Stimulated activated naive CD8-positive, alpha-beta T cell treated with anti-CD3 and anti-CD28 coated beads, Interleukin-15, amount 100 ng/mL, for 72 hours (primary cell): ENCODE results near the gene CFAP157.
"Not testable (repeated sequence)": the region's sequence is repeated elsewhere in the genome, so short reads cannot be mapped to it uniquely, and the experiment has no call there.

Experiments used
- ATAC-seq: fragments of 150-1000 bp; cut with Tn5 transposase; 2 replicates; pipeline ENCODE4 v1.10.0; 2021; ENCODE audit warnings: mild to moderate bottlenecking, moderate library complexity
- DNase-seq, 2 donors: peaks; one replicate each; pipeline ENCODE4 v3.0.0; 2021 to 2022
- H3K27ac Mint-ChIP-seq, 2 donors: one replicate each; pipeline ENCODE4 v1.8.0; 2022; ENCODE audit warnings: mild to moderate bottlenecking in 2 of 2, mixed read lengths in 2 of 2, moderate library complexity in 2 of 2
- H3K27me3 Mint-ChIP-seq: one replicate; pipeline ENCODE4 v1.8.0; 2022; ENCODE audit warnings: mixed read lengths
- H3K4me1 Mint-ChIP-seq: one replicate; pipeline ENCODE4 v1.8.0; 2022; ENCODE audit warnings: mild to moderate bottlenecking, mixed read lengths
- H3K4me3 Mint-ChIP-seq, 2 donors: one replicate each; pipeline ENCODE4 v1.8.0; 2022; ENCODE audit warnings: mild to moderate bottlenecking in 2 of 2, mixed read lengths in 2 of 2, moderate library complexity in 1 of 2
- H3K9me3 Mint-ChIP-seq, 2 donors: one replicate each; pipeline ENCODE4 v1.8.0; 2022; ENCODE audit warnings: mixed read lengths in 2 of 2

CFAP157 gene

GRCh38 chr9:127754099-127755060, 47.6 kb downstream of the CFAP157 start:
- DNase-seq (no peak), ATAC-seq (peak; percentile 60)
- no peaks in the 10 kb centered on the region for H3K9me3 Mint-ChIP-seq
- peaks cover 18% of the 10 kb centered on the region for H3K4me1 Mint-ChIP-seq
- no peak overlapping the region for H3K4me3 Mint-ChIP-seq
- H3K27me3 Mint-ChIP-seq = no peaks in the 10 kb centered on the region
- H3K27ac Mint-ChIP-seq = no peak overlapping the region

DNA sequence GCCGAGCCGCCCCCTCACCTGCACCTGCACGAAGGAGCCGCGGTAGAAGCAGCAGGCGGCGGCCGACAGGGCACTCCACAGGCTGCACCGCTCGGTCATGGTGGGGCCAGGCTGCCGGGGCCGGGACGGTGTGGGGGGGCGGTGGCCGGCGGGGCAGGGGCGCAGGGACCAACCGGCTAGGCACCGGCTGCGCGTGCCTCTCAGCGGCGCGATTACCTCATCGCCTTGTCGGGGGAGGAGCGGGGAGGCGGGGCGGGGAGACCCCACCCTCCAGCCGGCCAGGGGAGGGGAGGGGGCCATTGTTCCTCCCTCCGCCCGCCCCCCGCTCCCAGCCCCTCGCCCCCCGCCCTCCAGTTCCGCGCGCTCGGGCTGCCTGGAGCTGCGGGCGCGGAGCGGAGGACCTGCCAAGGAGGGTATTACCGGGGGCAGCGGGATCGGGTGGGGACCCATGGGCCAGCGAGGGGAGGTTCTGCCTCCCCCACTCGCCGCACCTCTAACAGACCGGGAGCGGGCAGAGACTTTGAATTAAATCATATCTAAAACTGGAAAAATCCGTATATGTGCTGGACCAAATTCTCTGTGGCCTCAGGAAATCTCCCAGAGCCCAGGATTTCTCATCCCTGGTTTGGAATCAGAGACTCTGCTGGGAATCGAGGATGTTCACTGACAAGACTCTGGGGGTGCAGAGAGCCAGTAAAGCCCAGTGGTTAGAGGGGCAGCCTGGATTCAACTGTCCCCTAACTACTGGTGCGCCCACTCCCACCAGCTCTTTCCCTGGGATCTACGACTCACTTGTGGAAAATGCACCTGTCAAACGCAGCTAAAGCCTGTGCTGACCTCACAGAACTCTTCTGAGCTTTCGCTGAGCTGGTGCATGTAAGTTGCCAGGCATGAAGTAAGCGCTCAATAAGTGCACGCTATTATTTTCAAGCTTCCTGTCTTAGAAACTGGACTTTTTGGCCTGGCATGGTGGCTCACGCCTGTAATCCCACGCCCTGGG, 48.6 kb downstream of the CFAP157 start:
- H3K4me1 Mint-ChIP-seq = peaks cover 17% of the 10 kb centered on the region
- H3K27ac Mint-ChIP-seq = peak overlapping the region in 1 of 2 donors; percentile 54
- ATAC-seq = peak; percentile 63
- no peak overlapping the region for H3K4me3 Mint-ChIP-seq
- H3K9me3 Mint-ChIP-seq = no peaks in the 10 kb centered on the region
- H3K27me3 Mint-ChIP-seq = no peaks in the 10 kb centered on the region
- no peak for DNase-seq

- no peak for ATAC-seq
- DNase-seq = no peak
Measured at GRCh38 chr9:127756233-127756632, 49.4 kb downstream of the CFAP157 start.

DNA sequence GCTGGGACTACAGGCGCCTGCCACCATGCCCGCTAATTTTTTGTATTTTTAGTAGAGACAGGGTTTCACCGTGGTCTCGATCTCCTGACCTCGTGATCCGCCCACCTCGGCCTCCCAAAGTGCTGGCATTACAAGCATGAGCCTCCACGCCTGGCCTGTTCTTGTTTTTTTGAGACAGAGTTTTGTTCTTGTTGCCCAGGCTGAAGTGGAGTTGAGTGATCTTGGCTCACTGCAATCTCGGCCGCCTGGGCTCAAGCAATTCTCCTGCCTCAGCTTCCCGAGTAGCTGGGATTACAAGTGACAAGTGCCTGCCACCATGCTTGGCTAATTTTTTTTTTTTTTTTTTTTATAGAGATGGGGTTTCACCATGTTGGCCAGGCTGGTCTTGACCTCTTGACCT, 50.0 kb downstream of the CFAP157 start:
- peak overlapping the region; percentile 65 to 71 for H3K27ac Mint-ChIP-seq
- DNase-seq, ATAC-seq, H3K4me3 Mint-ChIP-seq, H3K27me3 Mint-ChIP-seq, H3K9me3 Mint-ChIP-seq: not testable (repeated sequence)
- peaks cover 12% of the 10 kb centered on the region for H3K4me1 Mint-ChIP-seq

More at GRCh38 chr9:127756233-127756632, 49.4 kb downstream of the CFAP157 start:
- H3K4me3 Mint-ChIP-seq = no peak overlapping the region
- H3K27me3 Mint-ChIP-seq = no peaks in the 10 kb centered on the region
- peaks cover 16% of the 10 kb centered on the region for H3K4me1 Mint-ChIP-seq
- no peak overlapping the region for H3K27ac Mint-ChIP-seq
- H3K9me3 Mint-ChIP-seq = no peaks in the 10 kb centered on the region

GRCh38 chr9:127758843-127759242, 52.1 kb downstream of the CFAP157 start:
- H3K27me3 Mint-ChIP-seq = no peaks in the 10 kb centered on the region
- H3K4me3 Mint-ChIP-seq = no peak overlapping the region
- no peaks in the 10 kb centered on the region for H3K9me3 Mint-ChIP-seq
- H3K27ac Mint-ChIP-seq = peak overlapping the region in 1 of 2 donors; percentile 75
- peaks cover 23% of the 10 kb centered on the region for H3K4me1 Mint-ChIP-seq
- no peak for ATAC-seq
- DNase-seq = no peak

- Mint-ChIP-seq H3K27me3 (no peaks in the 10 kb centered on the region), H3K4me3 (no peak overlapping the region), H3K9me3 (no peaks in the 10 kb centered on the region), H3K4me1 (peaks cover 45% of the 10 kb centered on the region), H3K27ac (peak overlapping the region in 1 of 2 donors; percentile 48)
- DNase-seq = no peak
- ATAC-seq = no peak
Measured at GRCh38 chr9:127761061-127761460, 54.3 kb downstream of the CFAP157 start.

DNA sequence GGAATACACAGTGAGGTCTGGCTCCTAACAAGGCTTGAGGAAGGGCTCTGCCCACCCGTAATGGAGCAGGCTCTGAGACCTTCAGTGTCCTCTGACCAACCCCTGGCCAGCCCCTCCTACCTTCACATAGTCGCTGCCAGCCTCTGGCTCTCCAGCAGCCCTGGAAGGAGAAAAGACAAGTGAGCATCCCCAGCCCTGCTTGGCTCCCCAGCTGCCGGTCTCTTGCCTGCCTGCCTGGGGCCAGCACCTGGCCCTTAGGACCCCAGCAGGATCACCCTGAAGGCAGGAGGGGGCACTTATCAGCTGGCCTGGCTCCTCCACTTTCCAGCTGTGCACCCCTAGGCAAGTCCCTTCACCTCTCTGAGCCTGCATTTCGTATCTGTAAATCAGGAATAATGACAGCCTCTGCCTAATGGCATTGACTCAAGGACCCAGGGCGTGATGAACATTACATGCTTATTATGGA, 54.7 kb downstream of the CFAP157 start:
- Mint-ChIP-seq H3K27me3 (no peaks in the 10 kb centered on the region), H3K4me1 (peaks cover 50% of the 10 kb centered on the region), H3K9me3 (no peaks in the 10 kb centered on the region), H3K4me3 (no peak overlapping the region), H3K27ac (no peak overlapping the region)
- DNase-seq = no peak
- no peak for ATAC-seq

DNA sequence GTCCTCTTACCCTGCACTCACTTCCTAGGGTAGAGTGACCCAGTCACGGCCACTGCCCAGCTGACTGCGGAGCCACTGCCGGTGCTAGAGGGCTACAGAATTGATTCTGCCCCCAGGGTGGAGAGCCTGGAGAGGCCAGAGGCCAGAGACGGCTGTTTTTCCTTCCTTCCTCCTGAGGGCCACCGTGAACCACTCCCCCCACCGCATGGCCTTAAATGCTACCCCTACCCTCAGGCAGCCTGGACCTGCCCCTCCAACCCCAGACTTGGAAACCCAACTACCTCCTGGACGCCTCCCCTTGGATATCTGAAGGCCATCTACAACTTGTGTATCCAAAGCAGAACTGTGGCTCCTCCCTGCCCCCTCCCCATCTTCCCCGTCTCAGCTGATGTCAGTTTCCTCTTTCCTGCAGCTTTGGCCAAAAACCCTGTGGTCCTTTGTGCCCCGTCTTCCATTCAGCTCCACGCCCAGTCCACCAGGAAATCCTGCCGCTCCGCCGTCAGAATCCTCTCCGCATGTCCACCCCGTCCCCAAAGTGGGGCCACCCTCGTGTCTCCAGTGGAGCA, 55.4 kb downstream of the CFAP157 start:
- no peaks in the 10 kb centered on the region for H3K9me3 Mint-ChIP-seq
- H3K4me3 Mint-ChIP-seq = no peak overlapping the region
- DNase-seq = no peak
- no peaks in the 10 kb centered on the region for H3K27me3 Mint-ChIP-seq
- peak; percentile 22 for ATAC-seq
- no peak overlapping the region for H3K27ac Mint-ChIP-seq
- peaks cover 56% of the 10 kb centered on the region for H3K4me1 Mint-ChIP-seq

DNA sequence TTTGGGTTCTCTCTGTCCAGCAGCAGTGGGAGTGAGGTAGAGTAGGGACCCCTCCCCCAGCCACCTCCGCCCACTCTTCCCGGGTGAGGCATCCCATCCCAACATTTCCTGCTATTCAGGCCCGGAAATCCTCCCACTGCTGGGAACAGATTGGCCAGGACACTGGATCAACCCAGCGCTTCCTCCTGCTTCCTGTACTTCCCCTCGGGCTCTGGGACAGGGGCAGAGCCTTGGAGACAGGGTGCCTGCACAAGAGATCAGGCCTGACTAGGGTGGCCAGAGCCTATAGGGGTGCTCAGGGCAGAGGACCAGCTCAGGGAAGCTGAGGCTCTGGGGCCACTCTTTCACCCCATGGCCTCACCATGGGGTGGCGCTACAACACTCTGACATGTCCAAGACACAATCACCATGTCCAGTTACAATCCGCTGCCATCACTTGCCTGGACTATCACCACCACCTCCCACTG, 57.2 kb downstream of the CFAP157 start:
- no peaks in the 10 kb centered on the region for H3K27me3 Mint-ChIP-seq
- peaks cover 68% of the 10 kb centered on the region for H3K4me1 Mint-ChIP-seq
- H3K27ac Mint-ChIP-seq = peak overlapping the region in 1 of 2 donors; percentile 24
- peak; percentile 55 for ATAC-seq
- no peak for DNase-seq
- H3K4me3 Mint-ChIP-seq = no peak overlapping the region
- H3K9me3 Mint-ChIP-seq = no peaks in the 10 kb centered on the region

DNA sequence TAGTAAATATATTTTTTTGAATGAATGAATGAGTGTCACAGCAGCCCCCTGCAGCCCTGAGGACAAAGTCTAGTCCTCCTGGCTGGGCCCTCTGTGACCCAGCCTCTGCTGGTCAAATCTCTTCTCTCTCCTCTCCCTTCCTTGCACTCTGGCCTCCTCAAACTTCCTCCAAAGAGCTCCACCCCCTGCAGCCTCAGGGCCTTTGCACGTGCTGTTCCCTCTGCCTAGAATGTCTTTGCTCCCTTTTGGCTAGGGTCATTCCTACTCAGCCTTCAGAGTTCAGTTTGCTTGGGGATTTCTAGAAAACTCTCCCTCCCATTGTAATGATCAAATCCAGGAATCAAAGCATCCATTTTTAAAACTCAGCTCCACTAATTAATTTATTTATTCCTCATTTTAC, 58.6 kb downstream of the CFAP157 start:
- peak overlapping the region; percentile 19 to 65 for H3K27ac Mint-ChIP-seq
- no peak for ATAC-seq
- peaks cover 81% of the 10 kb centered on the region for H3K4me1 Mint-ChIP-seq
- no peaks in the 10 kb centered on the region for H3K27me3 Mint-ChIP-seq
- no peak overlapping the region for H3K4me3 Mint-ChIP-seq
- H3K9me3 Mint-ChIP-seq = no peaks in the 10 kb centered on the region
- no peak for DNase-seq
